Measurements from ENCODE around the gene OR8G1.

- TF ChIP-seq, protein P1, sequence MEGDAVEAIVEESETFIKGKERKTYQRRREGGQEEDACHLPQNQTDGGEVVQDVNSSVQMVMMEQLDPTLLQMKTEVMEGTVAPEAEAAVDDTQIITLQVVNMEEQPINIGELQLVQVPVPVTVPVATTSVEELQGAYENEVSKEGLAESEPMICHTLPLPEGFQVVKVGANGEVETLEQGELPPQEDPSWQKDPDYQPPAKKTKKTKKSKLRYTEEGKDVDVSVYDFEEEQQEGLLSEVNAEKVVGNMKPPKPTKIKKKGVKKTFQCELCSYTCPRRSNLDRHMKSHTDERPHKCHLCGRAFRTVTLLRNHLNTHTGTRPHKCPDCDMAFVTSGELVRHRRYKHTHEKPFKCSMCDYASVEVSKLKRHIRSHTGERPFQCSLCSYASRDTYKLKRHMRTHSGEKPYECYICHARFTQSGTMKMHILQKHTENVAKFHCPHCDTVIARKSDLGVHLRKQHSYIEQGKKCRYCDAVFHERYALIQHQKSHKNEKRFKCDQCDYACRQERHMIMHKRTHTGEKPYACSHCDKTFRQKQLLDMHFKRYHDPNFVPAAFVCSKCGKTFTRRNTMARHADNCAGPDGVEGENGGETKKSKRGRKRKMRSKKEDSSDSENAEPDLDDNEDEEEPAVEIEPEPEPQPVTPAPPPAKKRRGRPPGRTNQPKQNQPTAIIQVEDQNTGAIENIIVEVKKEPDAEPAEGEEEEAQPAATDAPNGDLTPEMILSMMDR (optimal IDR thresholded peaks at IDR 0.05 in 1 of 3, IDR thresholded peaks at IDR 0.05 in 1 of 3, conservative IDR thresholded peaks at IDR 0.05 in 1 of 3; ENCODE audit: extremely low read depth in 1 of 3, insufficient read depth in 2 of 3, low read length in 3 of 3): no peak
- TF ChIP-seq EZH2 (IDR thresholded peaks at IDR 0.05; ENCODE audit: low read length): no peak
These were observed 61.6 kb downstream of the OR8G1 start for GRCh38 chr11:124302347-124303125.

All from keratinocyte (primary cell).